NCI-H2196 (cell line): ENCODE results near the gene ACTN1.

Experiments
- DNase-seq: peaks from one replicate; lab custom pipeline; 2025; ENCODE audit not compliant: unreplicated experiment; lab: John Stamatoyannopoulos, UW

ACTN1 gene

GRCh38 chr14:68937471-68938270 is 41.4 kb downstream of the ACTN1 start:
- peak; percentile 14 for DNase-seq

GRCh38 chr14:68936980-68937379 is 42.1 kb downstream of the ACTN1 start:
- DNase-seq, result no peak

- no peak for DNase-seq
Measured at GRCh38 chr14:68936476-68936875, 42.6 kb downstream of the ACTN1 start.

DNA sequence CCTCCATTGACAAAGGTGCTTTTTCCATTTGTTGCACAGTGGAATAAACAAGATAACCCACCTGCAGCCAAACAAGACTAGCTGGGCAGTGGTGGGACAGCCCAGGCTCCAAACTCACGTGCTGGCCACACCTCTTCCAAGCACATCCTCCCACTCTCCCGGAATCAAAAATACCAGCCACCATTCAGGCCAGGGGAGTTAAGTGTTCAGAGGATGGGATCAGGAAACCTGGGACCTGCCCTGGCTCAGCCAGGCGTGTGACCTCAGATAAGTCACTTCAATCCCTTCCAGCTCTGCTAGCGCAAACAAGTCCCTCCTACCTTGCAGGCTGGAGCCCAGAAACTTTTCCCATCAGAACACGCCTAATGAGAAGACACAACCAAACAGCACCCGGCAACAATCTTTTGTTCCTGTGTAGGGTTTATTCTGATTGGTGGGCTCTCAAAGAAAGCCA is 43.3 kb downstream of the ACTN1 start:
- DNase-seq, result no peak

- no peak for DNase-seq
Measured at GRCh38 chr14:68934066-68934465, 45.0 kb downstream of the ACTN1 start.

DNA sequence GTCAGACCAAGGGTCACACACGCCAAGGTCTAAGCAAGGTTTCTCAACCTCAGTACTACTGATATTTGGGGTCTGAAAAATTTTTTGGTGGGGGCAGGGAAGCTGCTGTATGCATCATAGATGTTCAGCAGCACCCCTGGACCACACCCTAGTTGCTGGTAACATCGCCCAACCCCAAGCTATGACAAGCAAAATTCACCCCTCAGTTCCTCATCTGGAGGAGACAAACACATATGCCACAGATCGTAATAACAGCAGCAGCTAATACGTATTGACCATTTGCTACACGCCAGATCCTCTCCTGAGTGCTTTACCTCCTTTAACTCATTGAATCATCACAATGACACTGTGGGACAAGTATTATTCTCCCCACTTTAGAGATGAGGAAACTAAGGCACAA is 46.4 kb downstream of the ACTN1 start:
- no peak for DNase-seq

- DNase-seq, result no peak
Measured at GRCh38 chr14:68932231-68932630, 46.9 kb downstream of the ACTN1 start.

DNA sequence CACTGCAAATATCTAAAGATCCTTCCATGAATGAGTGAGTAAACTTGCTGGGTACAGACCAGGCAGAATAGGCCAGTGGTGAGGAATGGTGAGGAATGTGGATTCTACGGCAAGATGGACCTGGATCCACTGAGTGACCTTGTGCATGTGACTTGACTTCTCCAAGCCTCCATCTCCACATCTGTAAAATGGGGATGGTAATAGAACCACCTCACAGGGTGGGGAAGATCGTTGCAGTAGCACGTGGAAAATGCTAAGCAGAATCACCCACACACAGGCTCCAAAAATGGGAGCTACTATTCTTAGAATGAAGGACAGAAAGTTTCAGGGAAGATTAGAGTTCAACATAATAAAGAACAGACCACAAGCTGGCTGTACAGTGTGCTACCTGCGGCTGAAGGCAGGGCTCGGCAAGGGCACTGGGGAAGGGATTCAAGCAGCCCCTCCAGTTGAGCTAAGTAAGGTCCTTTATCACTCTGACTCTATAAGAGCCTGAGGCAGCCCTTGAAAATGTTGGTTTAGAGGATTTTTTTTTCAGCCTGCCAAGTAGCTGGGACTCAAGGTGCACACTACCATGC is 47.5 kb downstream of the ACTN1 start:
- no peak for DNase-seq

GRCh38 chr14:68931063-68931462 is 48.0 kb downstream of the ACTN1 start:
- no peak for DNase-seq

GRCh38 chr14:68929623-68930307 is 49.3 kb downstream of the ACTN1 start:
- no peak for DNase-seq

DNA sequence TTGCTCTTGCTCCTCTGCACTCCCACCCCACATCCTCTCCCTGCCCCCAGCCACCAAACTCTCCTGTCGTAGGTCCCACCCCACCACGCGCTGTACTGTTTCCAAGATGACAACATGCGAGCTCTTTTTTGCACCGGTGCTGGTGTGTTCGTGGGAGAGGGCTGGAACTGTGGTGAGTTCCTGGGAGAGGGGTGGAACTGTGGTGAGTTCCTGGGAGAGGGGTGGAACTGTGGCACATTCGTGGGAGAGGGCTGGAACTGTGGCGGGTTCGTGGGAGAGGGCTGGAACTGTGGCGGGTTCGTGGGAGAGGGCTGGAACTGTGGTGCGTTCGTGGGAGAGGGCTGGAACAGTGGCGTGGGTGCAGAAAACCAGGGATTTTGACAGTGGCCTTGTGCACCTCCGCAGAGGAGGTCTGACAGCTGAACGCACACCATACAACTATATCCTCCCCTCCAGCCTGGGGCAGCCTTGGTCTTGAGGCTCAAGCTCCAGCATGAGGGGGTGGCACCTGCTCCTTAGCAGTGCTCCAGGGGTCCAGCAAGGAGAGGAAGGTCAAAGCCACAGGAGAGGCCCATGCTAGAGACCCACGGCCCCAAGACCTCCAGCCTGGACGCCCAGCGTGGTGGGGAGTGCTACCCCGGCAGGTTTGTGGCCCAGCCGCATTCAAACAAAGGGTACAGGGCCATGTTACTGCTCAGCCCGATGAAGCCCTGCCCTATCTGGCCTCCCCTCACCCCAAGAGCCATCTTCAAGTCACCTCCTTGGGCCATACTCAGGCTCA is 50.1 kb downstream of the ACTN1 start:
- no peak for DNase-seq

GRCh38 chr14:68927956-68928675 is 51.0 kb downstream of the ACTN1 start:
- DNase-seq, result no peak

DNA sequence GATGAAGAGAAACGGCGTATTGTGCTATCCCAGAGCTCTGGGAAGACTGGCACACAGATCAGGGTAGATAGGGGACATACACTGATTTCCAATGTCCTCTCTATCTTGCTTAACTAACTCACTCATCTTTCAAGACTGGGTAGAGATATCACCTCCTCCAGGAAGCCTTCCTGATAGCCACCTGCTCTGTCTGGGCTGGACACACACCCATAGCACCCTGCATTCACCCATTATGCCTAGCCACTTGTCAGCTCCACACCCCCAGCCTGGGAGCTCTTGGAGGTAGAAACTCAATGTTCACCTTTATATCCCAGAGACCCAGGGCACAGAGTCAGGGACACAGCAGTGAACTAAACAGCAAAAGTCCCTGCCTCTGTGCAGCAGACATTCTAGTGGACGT is 52.0 kb downstream of the ACTN1 start:
- no peak for DNase-seq

DNA sequence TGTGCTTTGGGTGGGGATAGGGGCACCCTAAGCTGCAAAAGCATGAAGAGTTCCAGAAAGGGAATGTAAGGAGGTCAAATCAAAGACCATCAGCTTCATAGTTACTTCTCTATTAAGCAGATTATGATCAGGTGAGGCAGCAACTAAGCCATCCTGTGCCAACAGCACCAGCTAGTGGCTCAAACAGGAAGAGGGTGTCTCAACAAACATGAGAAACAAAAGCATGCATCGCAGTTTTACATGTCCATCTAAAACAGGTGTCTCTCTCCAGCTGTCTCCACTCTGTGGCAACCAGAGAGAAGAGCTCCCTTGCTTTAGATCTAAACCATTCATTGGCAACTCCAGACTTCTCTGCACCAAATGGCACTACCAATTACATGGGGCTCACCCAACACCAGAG is 52.9 kb downstream of the ACTN1 start:
- DNase-seq, result no peak

DNA sequence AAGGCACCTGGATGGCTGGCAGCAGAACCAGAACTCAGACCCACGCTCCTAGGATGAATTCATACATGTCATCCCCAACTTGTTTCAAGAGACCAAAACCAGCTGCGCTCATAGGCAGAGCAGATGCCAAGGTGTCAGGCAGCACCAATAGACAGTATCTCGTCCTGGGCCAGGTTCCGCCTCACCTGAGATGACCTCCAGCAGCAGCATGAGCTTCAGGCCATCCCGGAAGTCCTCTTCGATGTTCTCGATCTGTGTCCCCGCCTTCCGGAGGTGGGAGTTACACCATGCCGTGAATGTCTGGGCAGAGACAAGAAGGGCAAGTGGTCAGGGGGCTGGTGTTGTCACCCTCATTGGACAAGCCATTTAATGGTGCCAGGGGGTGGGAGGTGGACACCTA is 53.7 kb downstream of the ACTN1 start:
- no peak for DNase-seq

DNA sequence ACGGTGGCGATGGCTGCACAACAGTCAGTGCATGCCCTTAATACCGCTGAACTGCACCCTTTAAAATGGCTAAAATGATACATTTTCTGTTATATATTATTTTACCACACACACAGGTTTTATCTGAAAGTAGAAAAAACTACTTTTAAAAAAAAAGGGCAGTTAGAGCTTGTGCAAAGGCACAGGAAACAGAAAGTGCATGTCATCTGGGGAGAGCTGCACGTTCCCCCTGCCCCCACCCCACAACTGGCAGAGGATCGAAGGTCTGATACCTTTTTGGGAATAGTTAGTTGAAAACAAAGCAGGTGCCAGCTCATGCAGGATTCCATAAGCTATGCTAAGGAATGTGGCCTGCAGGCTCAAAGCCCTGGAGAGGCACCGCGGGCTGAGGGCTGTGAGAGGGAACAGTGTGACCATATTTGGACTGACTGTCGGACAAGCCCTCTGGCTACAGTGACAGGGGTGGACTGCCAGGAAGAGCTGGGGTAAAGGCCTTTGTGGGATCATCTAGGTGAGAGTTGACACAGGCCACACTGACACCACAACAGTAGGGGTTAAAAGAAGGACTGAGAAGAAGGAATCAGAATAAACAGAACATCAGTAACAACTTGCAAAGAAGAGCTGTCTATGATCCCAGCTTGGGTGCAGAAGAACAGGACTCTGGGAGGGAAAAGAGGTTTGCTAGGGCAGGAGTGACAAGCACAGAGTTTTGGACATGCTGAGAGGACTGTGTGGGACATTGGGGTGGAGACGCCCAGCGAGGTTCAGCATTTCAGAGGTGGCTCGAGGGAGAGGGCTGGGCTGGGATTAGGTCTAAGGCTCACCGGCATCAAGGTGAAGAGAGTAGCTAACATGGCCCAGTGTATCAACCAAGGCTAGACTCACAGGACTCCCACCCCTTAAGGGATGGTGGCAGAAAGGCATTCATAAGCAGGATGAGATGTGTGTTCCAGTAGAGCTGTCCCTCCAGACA is 54.6 kb downstream of the ACTN1 start:
- DNase-seq, result no peak

DNA sequence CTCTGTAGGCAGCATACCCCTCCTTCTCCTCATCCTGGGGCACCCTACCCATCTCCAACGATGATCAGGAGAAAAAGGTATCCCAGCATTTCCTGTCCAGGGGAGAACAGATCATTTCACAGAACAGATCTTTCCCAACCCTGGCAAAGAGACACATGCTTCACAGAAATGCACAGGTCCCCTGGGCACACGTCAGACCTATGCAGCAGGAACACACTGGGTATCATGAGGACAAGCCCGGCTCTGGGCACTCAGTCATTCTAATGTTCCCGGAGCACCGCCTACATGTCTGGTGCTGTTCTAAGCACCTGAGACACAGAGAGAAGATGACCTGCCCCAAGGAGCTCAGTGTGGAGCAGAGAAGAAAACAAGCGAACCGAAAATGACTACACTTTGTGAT is 56.2 kb downstream of the ACTN1 start:
- DNase-seq, result no peak

DNA sequence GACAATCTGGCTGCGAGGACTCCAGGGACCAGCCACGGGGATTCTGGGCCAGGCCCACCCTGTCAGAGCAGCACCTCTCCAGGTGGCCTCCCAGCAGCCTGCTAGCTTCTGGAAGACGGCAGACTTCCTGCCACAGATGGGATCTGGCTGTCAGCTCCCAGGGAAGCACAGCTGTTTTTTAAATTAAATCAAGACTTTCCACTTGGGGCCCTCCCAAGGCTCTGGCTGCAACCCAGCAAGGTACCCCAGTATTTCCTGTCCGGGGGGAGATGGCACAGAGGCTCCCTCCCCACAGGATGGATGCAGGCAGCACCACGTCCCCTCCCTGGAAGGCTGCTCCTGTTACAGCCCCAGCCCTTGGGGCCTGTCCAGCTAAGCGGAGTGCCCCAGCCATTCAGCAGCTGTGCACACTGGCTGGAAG is 56.9 kb downstream of the ACTN1 start:
- no peak for DNase-seq

DNA sequence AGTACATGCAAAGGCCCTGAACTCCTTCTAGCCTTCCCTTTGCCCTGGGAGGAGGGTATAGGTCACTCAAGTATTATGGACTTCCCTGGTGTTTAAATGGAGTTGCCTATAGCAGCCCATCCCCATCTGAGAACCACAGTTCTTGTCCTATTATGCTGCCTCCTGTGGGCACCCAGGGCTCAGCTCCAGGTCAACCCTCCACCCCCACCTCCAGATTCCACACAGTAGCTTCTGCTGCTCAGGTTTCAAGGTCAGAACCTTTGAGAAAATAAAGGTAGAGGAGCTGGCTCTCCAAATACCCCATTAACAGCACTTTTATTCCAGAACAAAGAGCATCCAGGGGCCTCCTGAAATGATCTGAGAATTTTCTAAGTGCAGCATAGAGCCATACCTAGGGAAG is 57.4 kb downstream of the ACTN1 start:
- DNase-seq, result no peak

GRCh38 chr14:68921049-68921448 is 58.1 kb downstream of the ACTN1 start:
- DNase-seq, result no peak
